GM19324 (cell line): ENCODE results near the gene PPM1H.

ENCODE experiments used
- ATAC-seq: cut with Tn5 transposase; IDR thresholded peaks from one replicate; pipeline ENCODE4 v1.9.1; 2021; ENCODE audit warnings: mild to moderate bottlenecking, moderate library complexity; ENCODE audit not compliant: unreplicated experiment, low FRiP score

PPM1H gene

GRCh38 chr12:62658910-62659309, 276.0 kb downstream of the PPM1H start:
- no peak for ATAC-seq

- ATAC-seq, result no peak
Measured at GRCh38 chr12:62657363-62657632, 277.7 kb downstream of the PPM1H start.

DNA sequence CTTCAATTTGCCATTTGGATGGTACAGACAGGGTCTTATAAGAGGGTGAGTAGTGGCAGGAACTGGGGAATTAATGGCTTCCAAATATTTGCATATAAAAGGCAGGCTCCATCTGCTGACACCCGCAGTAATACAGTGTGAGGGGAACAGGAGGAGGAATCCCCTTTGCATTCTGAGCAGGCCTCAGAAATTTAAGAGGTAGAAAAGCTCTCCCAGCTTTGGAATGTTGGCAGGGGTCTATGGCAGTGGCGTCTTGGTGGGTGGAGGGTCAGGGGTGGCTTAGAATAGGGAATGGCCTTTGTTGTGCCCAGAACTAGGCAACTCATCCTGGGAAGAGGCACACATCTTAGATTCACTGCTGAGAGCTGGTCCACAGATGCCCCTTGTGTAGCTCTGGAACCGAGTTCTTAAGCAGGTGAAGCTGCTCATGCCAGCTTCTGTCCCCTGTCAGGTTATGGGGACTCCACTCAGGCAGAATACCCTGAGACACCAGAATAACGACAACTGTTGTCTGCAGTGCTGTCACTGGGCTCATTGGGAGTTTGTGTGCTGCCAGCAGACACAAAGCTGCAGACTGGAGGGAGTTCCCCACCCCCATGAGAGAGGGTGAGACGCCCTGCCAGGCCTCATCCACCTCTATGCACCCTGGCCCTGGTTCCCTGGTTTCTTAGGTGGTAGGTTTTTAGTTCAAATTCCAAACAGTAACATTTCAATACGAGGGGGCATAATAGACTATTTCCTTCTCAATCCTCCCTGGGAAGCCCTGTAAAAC, 278.2 kb downstream of the PPM1H start:
- no peak for ATAC-seq

GRCh38 chr12:62655666-62656151, 279.2 kb downstream of the PPM1H start:
- ATAC-seq, result no peak

DNA sequence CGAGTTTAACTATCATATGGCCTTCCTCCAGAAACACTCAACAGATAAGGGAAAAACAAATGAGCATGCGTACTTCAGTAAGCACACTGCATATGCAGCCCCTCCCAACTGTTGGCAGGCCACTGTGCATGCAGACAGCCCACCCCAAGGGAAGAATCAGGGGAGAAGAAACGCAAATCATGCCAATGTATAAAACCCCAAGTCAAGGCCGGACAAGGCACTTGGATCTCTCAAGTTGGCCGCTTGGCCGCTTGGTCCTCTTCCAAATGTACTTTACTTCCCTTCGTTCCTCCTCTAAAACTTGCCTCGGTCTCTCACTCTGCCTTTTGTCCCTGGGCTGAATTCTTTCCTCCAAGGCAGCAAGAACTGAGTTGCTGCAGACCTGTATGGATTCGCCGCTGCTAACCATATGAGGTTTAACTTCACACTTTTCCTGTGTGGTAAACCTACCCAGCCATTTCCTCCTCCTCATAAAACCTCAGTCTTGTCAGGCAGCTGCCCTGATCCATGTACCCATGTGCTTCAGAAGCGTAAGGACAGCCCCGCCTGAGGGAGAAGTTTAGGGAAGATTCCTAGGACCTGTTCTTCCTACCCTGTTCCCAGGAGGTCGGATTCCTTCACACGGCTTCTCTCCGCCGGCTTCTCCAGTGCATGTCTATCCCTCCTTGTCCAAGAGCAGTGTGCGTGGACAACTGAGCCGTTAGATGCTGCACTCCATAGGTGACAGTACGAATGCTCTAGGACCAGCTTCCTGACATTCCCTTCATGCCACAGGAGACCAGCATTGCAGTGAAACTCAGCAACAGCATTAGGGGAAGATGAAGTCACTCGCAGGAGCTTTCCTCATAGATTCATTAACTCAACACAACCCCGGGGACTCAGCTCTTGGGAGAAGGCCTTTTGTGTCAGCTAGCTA, 280.4 kb downstream of the PPM1H start:
- ATAC-seq, result no peak

GRCh38 chr12:62653740-62654139, 281.2 kb downstream of the PPM1H start:
- no peak for ATAC-seq

- no peak for ATAC-seq
Measured at GRCh38 chr12:62653304-62653703, 281.6 kb downstream of the PPM1H start.

DNA sequence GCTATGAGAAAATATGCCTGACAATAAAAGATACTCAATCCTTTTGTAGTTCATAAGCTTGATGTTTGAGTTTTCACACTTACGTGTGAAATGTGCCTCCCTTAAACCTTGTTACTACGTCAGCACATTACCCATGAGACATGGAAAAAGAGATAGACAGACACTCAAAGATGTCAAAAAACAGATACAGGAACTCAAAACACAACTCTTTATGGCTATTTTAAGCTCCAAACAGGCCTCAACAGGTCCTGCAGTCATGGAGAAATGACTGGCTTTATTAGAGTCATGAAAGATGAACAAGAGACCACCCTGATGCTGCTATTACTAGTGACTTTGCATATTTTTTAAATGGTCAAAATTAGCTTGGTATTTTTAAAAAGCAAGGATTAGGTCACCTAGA, 283.8 kb downstream of the PPM1H start:
- no peak for ATAC-seq

DNA sequence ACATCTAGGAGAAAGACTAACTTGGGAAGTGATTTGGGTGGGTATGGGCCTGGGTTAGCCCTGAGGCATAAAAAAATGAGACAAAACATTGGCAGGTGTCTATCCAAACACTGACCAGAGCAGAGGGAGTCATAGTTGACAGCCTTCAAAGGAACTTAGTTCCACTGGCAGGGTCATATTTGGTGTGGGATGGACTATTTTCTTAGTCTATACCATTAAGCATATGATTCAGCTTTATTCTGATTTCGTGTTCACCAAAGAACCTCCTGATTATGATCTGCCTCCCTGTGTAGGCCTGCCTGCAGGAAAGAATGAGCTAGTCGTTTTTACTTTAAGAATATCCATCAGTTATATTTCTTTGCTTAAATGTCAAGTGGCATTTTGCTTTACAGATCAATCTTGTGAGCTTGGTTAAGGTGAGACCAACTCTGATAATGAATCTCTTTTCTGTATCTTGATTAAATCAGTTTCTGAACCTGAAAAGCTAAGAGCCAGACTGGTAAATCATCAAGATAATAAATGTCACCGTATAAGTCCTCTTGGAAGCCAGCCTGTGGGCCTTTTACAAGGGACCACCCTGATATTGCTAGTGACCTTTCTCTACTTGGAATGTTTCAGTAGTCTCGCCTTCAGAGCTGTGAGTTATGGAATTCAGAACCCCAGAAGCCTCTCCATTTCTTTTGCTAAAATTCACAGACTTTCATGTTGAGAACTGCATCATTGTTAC, 285.4 kb downstream of the PPM1H start:
- no peak for ATAC-seq

- no peak for ATAC-seq
Measured at GRCh38 chr12:62647586-62647985, 287.4 kb downstream of the PPM1H start.

DNA sequence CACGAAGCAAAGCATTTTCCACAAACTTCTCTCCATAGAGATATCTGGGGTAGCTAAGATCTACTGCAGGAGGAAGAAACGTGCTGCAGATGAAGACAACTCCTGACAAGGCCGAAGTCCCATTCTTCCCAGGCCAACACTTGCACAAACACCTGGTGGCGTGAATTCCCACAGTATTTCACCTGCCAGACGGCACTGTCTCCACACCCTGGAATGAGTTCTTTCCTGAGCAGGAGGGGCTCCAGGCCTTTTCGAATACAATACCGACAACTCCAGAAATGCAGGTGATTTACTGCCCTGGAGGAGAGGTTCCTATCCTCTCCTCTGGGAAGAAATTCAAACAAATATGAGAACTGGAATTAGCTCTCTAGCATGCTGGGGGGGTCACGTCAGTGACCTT, 288.4 kb downstream of the PPM1H start:
- no peak for ATAC-seq

- ATAC-seq, result no peak
Measured at GRCh38 chr12:62643486-62643885, 291.5 kb downstream of the PPM1H start.

DNA sequence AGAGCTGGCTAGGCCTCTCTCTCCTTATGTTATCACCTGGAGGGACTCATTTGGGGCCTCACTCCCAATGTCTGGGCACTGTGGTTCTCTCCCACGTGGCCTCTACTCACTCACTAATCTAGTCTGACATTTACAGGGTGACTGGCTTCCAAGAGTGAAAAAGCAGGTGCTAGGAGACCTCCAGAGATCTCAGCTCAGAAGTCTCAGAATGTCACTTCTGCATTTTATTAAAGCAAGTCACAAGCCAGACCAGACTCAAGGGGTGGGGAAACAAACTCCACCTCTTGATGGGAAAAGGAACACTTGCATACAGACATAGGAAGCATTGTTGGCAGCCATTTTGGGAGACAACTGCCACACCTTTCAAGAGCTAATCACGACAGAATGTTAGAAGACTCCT, 292.5 kb downstream of the PPM1H start:
- ATAC-seq, result no peak

DNA sequence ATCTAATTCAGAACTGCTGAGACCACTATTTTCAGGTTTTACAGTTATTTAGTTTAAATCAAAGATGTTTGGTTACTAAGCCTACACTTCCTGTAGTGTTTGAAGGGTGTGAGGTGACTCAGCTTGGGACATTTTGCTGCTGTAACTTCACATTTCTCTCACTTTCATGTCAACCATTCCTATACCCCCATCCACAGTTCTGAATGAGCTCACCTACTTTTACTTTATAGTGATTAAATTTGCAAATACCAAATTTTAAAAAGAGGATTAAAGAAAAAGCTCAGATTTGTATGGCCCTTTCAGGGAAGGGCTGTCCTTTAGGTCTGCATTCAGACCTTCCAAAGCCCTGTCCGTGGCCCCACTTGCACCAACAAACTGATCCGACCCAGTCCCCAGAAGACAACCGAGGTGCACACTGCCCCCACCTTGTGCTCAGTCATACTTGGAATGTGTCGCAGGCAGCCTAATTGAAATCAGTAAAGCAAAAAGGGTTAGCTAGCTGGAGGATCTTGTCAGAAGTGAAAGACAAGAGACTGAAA, 294.0 kb downstream of the PPM1H start:
- ATAC-seq, result peak; percentile 59

DNA sequence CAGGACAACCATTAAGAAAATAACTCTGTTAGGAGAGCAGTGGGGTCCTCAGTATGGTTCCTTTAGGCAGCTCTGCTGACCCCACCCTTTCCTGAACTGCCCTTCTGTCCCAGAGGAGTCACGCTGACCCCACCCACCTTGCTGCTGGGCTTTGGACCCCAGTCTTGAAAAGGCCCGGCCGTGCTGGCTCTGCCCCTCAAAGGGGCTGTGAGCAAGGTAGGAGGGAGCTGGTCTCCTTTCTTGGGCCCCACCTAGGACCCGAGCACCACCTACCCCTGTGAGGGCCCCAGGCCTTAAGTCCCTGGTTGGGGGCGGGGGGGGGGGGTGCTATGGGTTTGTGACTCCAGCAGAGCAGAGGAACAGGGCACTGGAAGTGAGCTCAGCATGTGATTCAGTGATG, 297.3 kb downstream of the PPM1H start:
- ATAC-seq, result no peak

GRCh38 chr12:62635649-62636048, 299.3 kb downstream of the PPM1H start:
- no peak for ATAC-seq

DNA sequence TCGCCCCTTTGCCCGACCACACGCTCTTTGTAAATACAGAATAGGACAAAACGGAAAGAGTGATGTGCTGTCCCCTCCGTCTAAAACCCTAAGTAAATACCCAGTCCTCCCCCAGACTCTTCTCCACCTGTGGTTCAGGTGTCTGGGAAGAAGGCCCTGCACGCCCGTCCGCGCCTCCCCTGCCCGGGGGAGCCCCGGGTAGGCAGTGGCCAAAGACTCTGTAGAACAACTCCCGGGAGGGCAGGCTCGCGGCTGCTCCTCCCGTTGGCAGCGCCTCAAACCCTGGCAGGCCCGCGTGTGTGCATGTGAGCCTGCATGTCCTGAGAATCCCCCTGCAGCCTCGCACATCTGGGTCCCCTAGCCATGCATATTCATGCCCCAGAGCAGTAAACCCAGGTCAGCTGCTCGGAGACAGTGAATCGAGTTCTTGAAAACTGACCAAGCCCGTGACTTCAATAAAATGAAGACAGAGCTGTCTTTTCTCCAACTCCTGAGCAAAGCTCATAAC, 302.5 kb downstream of the PPM1H start:
- no peak for ATAC-seq

DNA sequence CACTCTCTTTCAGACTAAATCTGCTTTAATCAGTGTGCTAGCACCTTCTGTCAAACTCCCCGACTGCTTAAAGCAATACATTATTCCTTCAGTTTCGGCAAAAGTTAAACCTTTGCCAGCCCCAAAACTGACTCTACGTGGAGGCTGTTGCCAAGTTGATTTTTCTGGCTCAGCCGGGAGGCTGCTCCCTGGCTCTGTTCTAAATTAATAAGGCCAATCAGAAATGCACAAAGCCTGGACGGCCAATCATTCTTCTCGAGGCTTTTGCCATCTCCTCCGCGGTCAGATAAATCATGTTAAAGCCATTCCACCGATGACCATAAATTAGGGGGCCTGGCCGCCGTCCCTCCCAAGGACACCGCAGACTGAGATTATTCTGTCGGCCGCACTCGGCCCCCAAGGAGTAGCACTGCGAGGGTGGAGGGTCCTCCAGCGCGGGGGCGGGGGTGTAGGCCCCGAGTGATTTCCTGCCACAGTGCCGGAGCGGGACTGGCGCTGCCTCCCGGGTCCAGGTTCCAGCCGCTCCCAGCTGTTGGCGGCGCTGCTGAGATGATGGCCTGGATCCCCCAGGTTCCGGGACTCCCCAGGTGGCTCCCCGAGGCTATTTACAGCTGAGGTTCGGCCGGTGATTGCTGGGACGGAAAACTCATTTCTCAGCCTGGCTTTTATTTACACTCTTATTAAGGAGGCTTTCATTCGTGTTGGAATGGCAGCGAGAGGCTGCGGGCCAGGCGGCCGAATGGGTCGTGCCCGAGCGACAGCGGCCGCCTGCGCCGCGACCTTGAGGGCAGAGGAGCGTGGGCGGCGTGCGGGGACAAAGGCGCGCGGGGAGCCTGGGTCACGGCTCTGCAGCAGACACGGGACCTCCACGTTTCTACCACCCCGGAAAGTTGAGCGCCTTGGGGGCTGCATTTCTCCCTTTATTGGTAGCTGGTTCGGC, 303.2 kb downstream of the PPM1H start:
- no peak for ATAC-seq

DNA sequence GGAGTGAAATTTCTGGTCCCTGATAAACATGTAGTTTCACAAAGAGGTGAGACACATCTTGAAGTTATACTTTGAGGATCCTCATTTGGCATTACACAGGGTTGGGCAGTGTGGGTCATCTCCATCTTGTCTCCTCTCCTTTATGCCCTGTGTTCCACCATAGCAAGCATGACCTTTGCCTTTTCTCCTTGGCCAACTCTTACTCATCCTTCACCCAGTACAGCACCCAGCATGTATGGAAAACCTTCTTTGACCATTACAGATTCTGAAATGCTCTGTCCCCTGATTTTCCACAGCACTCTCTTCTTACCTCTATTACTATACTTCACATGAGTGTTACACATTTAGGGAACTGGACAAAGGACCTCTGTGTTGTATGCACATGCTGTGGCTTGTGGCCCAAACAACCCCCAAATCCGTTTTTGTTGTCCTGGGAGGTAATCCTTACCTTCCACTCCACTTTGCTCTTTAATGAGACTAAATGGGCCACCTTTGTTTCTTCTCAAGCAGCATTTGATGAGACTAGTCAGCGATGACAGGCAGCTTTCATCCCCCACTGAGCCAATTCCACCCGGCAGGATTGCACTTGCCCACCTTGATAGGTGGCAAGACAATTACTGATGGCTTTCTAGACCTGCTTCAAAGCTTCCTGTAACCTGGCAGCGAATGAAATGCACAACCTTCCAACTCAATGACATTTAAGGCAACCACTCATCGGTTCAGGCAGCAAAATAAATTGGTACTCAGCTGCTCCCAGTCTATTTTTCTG, 304.8 kb downstream of the PPM1H start:
- no peak for ATAC-seq
